Right lobe of liver (tissue), 4 donors: ENCODE data around the gene TMTC1.

Experiments
- CTCF ChIP-seq, 4 donors: fragments of 200-600 bp in 3 of 4; fragments of 450-650 bp in 1 of 4; IDR thresholded peaks; one replicate each; pipeline versions ENCODE4 v1.5.1 to v1.8.0; 2016 to 2022; ENCODE audit warnings: antibody characterized with exemption in 4 of 4, mild to moderate bottlenecking in 2 of 4
- POLR2A ChIP-seq: fragments of 450-650 bp; IDR thresholded peaks from one replicate; pipeline ENCODE4 v1.6.1; 2017; ENCODE audit warnings: antibody characterized with exemption, mild to moderate bottlenecking
- donor health status: DM: no; HTN: no; CAD: no.
- donor health status: DM: no; HTN: no; CAD: no.
- donor health status: DM: no; HTN: yes; CAD: no.

- TF ChIP-seq POLR2A (no peak), CTCF (IDR thresholded peaks at IDR 0.05) (no peak)
These were observed 44.3 kb downstream of the TMTC1 start for GRCh38 chr12:29739279-29739991.
